ENCODE measurements around the gene COA6. TPM values are rescaled to one million over a fixed set of nuclear protein-coding genes. Genes with fewer than 3 reads are reported as not detected.

COA6 gene
- total RNA-seq, 4 donors from 2014 or later, result 53.7 to 113 (median 58.7) TPM

DNA sequence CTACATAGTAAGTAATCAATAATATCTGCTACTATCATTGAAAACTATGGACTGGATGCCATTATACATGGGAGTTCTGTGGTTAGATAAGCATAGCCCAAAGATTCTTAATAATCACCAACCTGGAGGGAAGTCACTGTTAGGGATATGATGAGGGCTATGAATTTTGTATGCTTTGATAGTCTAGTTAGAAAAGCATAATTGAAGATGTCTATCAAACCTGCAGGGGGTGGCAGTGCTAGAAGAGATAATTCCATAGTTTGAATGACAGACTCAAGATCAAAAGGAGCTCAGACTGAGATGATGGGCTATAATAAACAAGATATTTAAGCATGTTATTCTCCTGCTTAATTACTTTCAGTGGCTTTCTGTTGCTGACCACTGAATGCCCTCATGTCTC lies 15.4 kb upstream of the COA6 start:
- intact Hi-C loops (cut with DNase I; ENCODE audit: low total_unique reads) (no loop called here), in situ Hi-C loops (cut with MboI; ENCODE audit: low sequenced_read_pairs in 4 of 4) (no loop called here)
- Histone ChIP-seq H3K4me1 (no peaks in the 10 kb centered on the region), H3K9me3 (no peaks in the 10 kb centered on the region), H3K27me3 (no peaks in the 10 kb centered on the region), H3K36me3 (no peaks in the 10 kb centered on the region), H3K4me3 (no peak overlapping the region), H3K27ac (no peak overlapping the region)
- TF ChIP-seq CTCF (IDR thresholded peaks at IDR 0.05 in 4 of 5, conservative IDR thresholded peaks at IDR 0.05 in 1 of 5) (no peak), POLR2A (IDR thresholded peaks at IDR 0.05) (no peak)
- ATAC-seq (no peak), DNase-seq (no peak)

DNA sequence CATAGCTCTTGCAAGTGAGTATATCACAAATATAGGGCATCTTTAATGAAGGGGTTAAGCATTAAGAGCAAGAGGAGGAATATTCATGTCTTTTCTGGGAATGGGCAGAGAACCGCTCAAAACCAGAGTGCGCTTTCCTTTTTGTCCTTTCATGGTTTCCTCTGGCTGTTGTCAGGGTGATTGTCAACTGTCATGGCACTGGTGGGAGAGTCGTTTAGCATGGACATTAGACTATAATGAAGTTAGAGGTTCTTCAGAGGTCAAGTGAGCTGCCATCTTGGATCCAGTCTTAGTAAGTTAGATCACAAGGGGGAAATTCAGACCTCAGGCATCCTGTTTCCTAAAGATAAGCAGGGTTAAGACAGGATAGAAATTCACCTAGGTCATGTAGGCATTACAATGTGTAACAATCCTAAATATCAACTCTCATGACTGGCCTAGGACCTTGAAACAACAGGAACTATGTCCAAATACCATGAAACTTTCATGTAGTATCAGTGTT lies 12.1 kb upstream of the COA6 start:
- no peaks in the 10 kb centered on the region for H3K9me3 ChIP-seq
- no peak overlapping the region for H3K27ac ChIP-seq
- H3K36me3 ChIP-seq, result no peaks in the 10 kb centered on the region
- TF ChIP-seq CTCF (IDR thresholded peaks at IDR 0.05 in 4 of 5, conservative IDR thresholded peaks at IDR 0.05 in 1 of 5) (no peak), POLR2A (IDR thresholded peaks at IDR 0.05) (no peak)
- H3K4me3 ChIP-seq, result no peak overlapping the region
- no peaks in the 10 kb centered on the region for H3K4me1 ChIP-seq
- no peak for DNase-seq
- ATAC-seq, result no peak
- intact Hi-C loops (cut with DNase I; ENCODE audit: low total_unique reads), result no loop called here
- no peaks in the 10 kb centered on the region for H3K27me3 ChIP-seq
- in situ Hi-C loops (cut with MboI; ENCODE audit: low sequenced_read_pairs in 4 of 4), result no loop called here

DNA sequence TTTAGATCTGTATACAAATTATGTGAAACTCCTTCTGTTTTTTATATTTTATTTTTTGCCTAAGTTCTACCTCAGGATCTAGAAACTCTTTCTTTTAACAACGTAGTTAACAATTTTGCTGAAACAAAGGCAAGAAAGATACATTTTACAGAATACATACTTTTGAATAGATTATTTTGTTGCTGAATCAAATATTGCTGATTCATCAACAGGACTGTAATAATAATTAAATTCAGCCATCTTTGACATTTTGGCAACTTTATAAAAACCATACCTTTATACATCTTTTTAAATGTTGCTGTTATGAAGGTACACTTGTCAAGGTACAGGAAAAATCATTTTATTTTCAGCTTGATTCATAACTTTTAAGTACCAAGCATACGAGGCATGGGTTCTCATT lies 10.7 kb upstream of the COA6 start:
- Histone ChIP-seq H3K27ac (no peak overlapping the region), H3K4me1 (no peaks in the 10 kb centered on the region), H3K36me3 (no peaks in the 10 kb centered on the region), H3K27me3 (no peaks in the 10 kb centered on the region), H3K9me3 (no peaks in the 10 kb centered on the region), H3K4me3 (no peak overlapping the region)
- intact Hi-C loops (cut with DNase I; ENCODE audit: low total_unique reads) (no loop called here), in situ Hi-C loops (cut with MboI; ENCODE audit: low sequenced_read_pairs in 4 of 4) (no loop called here)
- ATAC-seq, result no peak
- TF ChIP-seq POLR2A (IDR thresholded peaks at IDR 0.05) (no peak), CTCF (IDR thresholded peaks at IDR 0.05 in 4 of 5, conservative IDR thresholded peaks at IDR 0.05 in 1 of 5) (no peak)
- DNase-seq, result no peak

- in situ Hi-C loops (cut with MboI; ENCODE audit: low sequenced_read_pairs in 4 of 4) (no loop called here), intact Hi-C loops (cut with DNase I; ENCODE audit: low total_unique reads) (no loop called here)
- TF ChIP-seq CTCF (IDR thresholded peaks at IDR 0.05 in 4 of 5, conservative IDR thresholded peaks at IDR 0.05 in 1 of 5) (no peak), POLR2A (IDR thresholded peaks at IDR 0.05) (no peak)
- H3K9me3 ChIP-seq, result no peaks in the 10 kb centered on the region
- no peak for ATAC-seq
- no peaks in the 10 kb centered on the region for H3K27me3 ChIP-seq
- DNase-seq, result no peak
- H3K4me3 ChIP-seq, result no peak overlapping the region
- H3K4me1 ChIP-seq, result peaks cover 9 to 13% of the 10 kb centered on the region in 2 donors
- H3K36me3 ChIP-seq, result no peaks in the 10 kb centered on the region
- H3K27ac ChIP-seq, result no peak overlapping the region
These were observed 4.8 kb upstream of the COA6 start for GRCh38 chr1:234368320-234369032.
